GM12801 (cell line): ENCODE data around the gene SEC31A.

Source experiments
- CTCF ChIP-seq: IDR thresholded peaks from one replicate; pipeline ENCODE4 v1.5.1; 2011; ENCODE audit warnings: control low read depth; ENCODE audit not compliant: insufficient read length; ENCODE audit errors: extremely low read depth

SEC31A gene

GRCh38 chr4:82790060-82790660, 100.8 kb downstream of the SEC31A start:
- TF ChIP-seq CTCF = no peak

GRCh38 chr4:82789025-82789776, 101.8 kb downstream of the SEC31A start:
- TF ChIP-seq CTCF = no peak

GRCh38 chr4:82787342-82787741, 103.6 kb downstream of the SEC31A start:
- no peak for TF ChIP-seq CTCF

- TF ChIP-seq CTCF = no peak
These were observed 104.1 kb downstream of the SEC31A start for GRCh38 chr4:82786828-82787227.

- no peak for TF ChIP-seq CTCF
These were observed 105.1 kb downstream of the SEC31A start for GRCh38 chr4:82785611-82786400.

GRCh38 chr4:82784681-82785610, 106.0 kb downstream of the SEC31A start:
- no peak for TF ChIP-seq CTCF
